HepG2 (cell line): ENCODE data around the gene DLL4. TPM values are rescaled to one million over a fixed set of nuclear protein-coding genes. Genes with fewer than 3 reads are reported as not detected.

Source experiments
- CBX2 ChIP-seq, 2 experiments: fragments of 200-600 bp in 1 of 2; sonication (generic); formaldehyde crosslinking in 1 of 2; IDR thresholded peaks; 2 replicates each; pipeline versions ENCODE4 v1.7.0 to v1.8.1; 2018 to 2022; ENCODE audit warnings: low read depth in 2 of 2, low read length in 1 of 2, mild to moderate bottlenecking in 1 of 2, missing genetic modification reagents in 1 of 2
- CEBPG ChIP-seq: IDR thresholded peaks from 2 replicates; pipeline ENCODE4 v1.6.1; 2016
- DPF2 ChIP-seq: sonication (generic); formaldehyde crosslinking; IDR thresholded peaks from 2 replicates; pipeline ENCODE4 v1.4.0; 2020; ENCODE audit warnings: mild to moderate bottlenecking, low read depth, missing genetic modification reagents, borderline replicate concordance
- FIP1L1 ChIP-seq: fragments of 200-400 bp; formaldehyde crosslinking; IDR thresholded peaks from 2 replicates; pipeline ENCODE4 v1.6.1; 2018; ENCODE audit warnings: low read depth, mild to moderate bottlenecking, low read length, moderate library complexity, borderline replicate concordance; ENCODE audit not compliant: insufficient read depth
- JARID2 ChIP-seq: sonication (generic); formaldehyde crosslinking; IDR thresholded peaks from 2 replicates; pipeline ENCODE4 v1.8.1; 2023; ENCODE audit warnings: missing genetic modification reagents, inconsistent platforms; ENCODE audit not compliant: insufficient replicate concordance
- KLF6 ChIP-seq: IDR thresholded peaks from 2 replicates; pipeline ENCODE4 v1.8.0; 2016; ENCODE audit warnings: missing biosample characterization, missing genetic modification reagents
- RNF2 ChIP-seq: fragments of 450-650 bp; conservative IDR thresholded peaks from 2 replicates; pipeline ENCODE4 v1.6.1; 2016; ENCODE audit warnings: low read depth
- SMAD1 ChIP-seq: sonication (generic); formaldehyde crosslinking; IDR thresholded peaks from 2 replicates; pipeline ENCODE4 v1.4.0; 2020; ENCODE audit warnings: missing genetic modification reagents, low read depth, mild to moderate bottlenecking, borderline replicate concordance
- TSC22D2 ChIP-seq: sonication (generic); formaldehyde crosslinking; IDR thresholded peaks from 2 replicates; pipeline ENCODE4 v1.5.1; 2020; ENCODE audit warnings: missing genetic modification reagents, mild to moderate bottlenecking, borderline replicate concordance
- ZBTB8A ChIP-seq: sonication (generic); formaldehyde crosslinking; IDR thresholded peaks from 2 replicates; pipeline ENCODE4 v1.4.0; 2020; ENCODE audit warnings: mild to moderate bottlenecking, low read depth, missing genetic modification reagents, borderline replicate concordance
- ZNF367 ChIP-seq: sonication (generic); formaldehyde crosslinking; IDR thresholded peaks from 2 replicates; pipeline ENCODE4 v1.4.0; 2020; ENCODE audit warnings: missing genetic modification reagents, borderline replicate concordance
- ZNF792 ChIP-seq: IDR thresholded peaks from 2 replicates; pipeline ENCODE4 v1.6.1; 2016
- ZNF816 ChIP-seq: sonication (generic); formaldehyde crosslinking; IDR thresholded peaks from 2 replicates; pipeline ENCODE4 v1.8.0; 2022; ENCODE audit warnings: missing genetic modification reagents, mild to moderate bottlenecking, borderline replicate concordance
- ZNF891 ChIP-seq: sonication (generic); formaldehyde crosslinking; IDR thresholded peaks from 2 replicates; pipeline ENCODE4 v1.5.0; 2020; ENCODE audit warnings: mild to moderate bottlenecking, missing genetic modification reagents
- polyA plus RNA-seq, 8 experiments: library from polyadenylated mRNA; depleted of rRNA in 3 of 8; stranded (reverse) in 7 of 8; unstranded in 1 of 8; fragments of >200 nt; fragmentation: Illumina TruSeq in 4 of 8; extraction: Trizol in 4 of 8; gene quantifications; 2 replicates each; pipeline versions ENCODE4 v1.2.1 to v1.2.3, GENCODE V29; 2011 to 2016; ENCODE audit warnings: low read depth in 4 of 8, missing spikeins in 1 of 8, mixed read lengths in 1 of 8; ENCODE audit not compliant: insufficient read depth in 1 of 8
- total RNA-seq, 5 experiments: library from RNA; depleted of rRNA; stranded (reverse); fragments of >200 nt; fragmentation: Illumina TruSeq; extraction: Trizol; gene quantifications; 2 replicates each; pipeline ENCODE4 v1.2.3, GENCODE V29; 2016; ENCODE audit warnings: low read depth in 1 of 5
- TF ChIP-seq, protein P1 (sequence below): sonication (generic); formaldehyde crosslinking; IDR thresholded peaks from 2 replicates; pipeline ENCODE4 v1.5.0; 2020; ENCODE audit warnings: missing genetic modification reagents
- TF ChIP-seq, protein P2 (sequence below): IDR thresholded peaks from 2 replicates; pipeline ENCODE4 v1.6.1; 2016
- TF ChIP-seq, protein P3 (sequence below): sonication (generic); formaldehyde crosslinking; IDR thresholded peaks from 2 replicates; pipeline ENCODE4 v1.8.0; 2022; ENCODE audit warnings: mild to moderate bottlenecking, missing genetic modification reagents, moderate library complexity
- TF ChIP-seq, protein P4 (sequence below): sonication (generic); formaldehyde crosslinking; IDR thresholded peaks from 2 replicates; pipeline ENCODE4 v1.8.0; 2022; ENCODE audit warnings: missing genetic modification reagents, low read depth, mild to moderate bottlenecking, borderline replicate concordance
- TF ChIP-seq, protein P5 (sequence below): sonication (generic); formaldehyde crosslinking; IDR thresholded peaks from 2 replicates; pipeline ENCODE4 v1.4.0; 2020; ENCODE audit warnings: missing genetic modification reagents, borderline replicate concordance
- TF ChIP-seq, protein P6 (sequence below): sonication (generic); formaldehyde crosslinking; IDR thresholded peaks from 2 replicates; pipeline ENCODE4 v1.5.0; 2020; ENCODE audit warnings: missing genetic modification reagents

Gene DLL4
- total and polyA plus RNA-seq, 2 of the 13 experiments (the other 11 are each of a cell fraction or from before 2014, with no cell fraction given): 0.20 to 0.25 TPM

DNA sequence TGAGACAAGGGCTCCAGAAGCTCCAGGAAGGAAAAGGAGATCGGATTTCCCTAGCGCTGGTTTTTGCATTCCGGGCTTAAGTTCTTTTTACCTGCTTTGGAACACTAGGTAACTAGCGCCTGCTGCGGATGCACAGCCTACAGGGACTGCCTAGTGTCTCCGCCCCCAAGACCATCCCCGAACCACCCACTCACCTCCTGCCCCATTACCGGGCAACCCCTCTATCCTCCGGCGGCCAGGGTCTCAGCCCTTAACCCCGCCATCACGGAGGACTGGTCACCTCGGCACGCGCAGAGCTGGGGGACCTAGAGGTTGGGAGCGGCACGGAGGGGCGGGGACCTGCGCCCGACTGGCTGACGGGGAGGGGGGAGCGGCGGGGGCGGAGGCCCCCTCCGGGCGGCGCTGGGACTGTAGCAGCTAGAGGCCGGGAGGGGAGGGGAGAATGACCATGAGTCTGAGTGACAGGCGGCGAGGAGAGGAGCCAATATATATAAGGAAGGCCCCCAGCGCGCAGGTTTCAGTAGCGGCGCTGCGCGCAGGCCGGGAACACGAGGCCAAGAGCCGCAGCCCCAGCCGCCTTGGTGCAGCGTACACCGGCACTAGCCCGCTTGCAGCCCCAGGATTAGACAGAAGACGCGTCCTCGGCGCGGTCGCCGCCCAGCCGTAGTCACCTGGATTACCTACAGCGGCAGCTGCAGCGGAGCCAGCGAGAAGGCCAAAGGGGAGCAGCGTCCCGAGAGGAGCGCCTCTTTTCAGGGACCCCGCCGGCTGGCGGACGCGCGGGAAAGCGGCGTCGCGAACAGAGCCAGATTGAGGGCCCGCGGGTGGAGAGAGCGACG is at the start of gene DLL4 (continued):
- TF ChIP-seq, protein P1, sequence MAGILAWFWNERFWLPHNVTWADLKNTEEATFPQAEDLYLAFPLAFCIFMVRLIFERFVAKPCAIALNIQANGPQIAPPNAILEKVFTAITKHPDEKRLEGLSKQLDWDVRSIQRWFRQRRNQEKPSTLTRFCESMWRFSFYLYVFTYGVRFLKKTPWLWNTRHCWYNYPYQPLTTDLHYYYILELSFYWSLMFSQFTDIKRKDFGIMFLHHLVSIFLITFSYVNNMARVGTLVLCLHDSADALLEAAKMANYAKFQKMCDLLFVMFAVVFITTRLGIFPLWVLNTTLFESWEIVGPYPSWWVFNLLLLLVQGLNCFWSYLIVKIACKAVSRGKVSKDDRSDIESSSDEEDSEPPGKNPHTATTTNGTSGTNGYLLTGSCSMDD (CRISPR knock-in tag): no peak
- TF ChIP-seq ZBTB8A (CRISPR knock-in tag): no peak
- peak; percentile 18; the same call in 1 of the 2 replicates for TF ChIP-seq ZNF792 (CRISPR knock-in tag)
- TF ChIP-seq CEBPG (CRISPR knock-in tag): no peak
- TF ChIP-seq, protein P2, sequence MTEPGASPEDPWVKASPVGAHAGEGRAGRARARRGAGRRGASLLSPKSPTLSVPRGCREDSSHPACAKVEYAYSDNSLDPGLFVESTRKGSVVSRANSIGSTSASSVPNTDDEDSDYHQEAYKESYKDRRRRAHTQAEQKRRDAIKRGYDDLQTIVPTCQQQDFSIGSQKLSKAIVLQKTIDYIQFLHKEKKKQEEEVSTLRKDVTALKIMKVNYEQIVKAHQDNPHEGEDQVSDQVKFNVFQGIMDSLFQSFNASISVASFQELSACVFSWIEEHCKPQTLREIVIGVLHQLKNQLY: no peak
- TF ChIP-seq, protein P3, sequence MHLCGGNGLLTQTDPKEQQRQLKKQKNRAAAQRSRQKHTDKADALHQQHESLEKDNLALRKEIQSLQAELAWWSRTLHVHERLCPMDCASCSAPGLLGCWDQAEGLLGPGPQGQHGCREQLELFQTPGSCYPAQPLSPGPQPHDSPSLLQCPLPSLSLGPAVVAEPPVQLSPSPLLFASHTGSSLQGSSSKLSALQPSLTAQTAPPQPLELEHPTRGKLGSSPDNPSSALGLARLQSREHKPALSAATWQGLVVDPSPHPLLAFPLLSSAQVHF (CRISPR knock-in tag): no peak
- TF ChIP-seq KLF6: no peak
- TF ChIP-seq CBX2 (IDR thresholded peaks at IDR 0.05; ENCODE audit: low read depth, low read length): no peak
- no peak for TF ChIP-seq CBX2 (CRISPR knock-in tag; IDR thresholded peaks at IDR 0.05; ENCODE audit: low read depth)
- TF ChIP-seq ZNF367 (CRISPR knock-in tag): no peak
- peak; percentile 42; the same call in 1 of the 2 replicates for TF ChIP-seq RNF2
- no peak for TF ChIP-seq ZNF816 (CRISPR knock-in tag)
- TF ChIP-seq, protein P4, sequence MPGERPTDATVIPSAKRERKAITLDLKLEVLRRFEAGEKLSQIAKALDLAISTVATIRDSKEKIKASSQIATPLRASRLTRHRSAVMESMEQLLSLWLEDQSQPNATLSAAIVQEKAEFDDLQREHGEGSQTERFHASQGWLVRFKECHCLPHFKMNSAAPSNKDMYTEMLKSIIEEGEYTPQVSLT (CRISPR knock-in tag): peak; percentile 54; the same call in 1 of the 2 replicates
- TF ChIP-seq SMAD1 (CRISPR knock-in tag): no peak
- TF ChIP-seq ZNF891 (CRISPR knock-in tag): no peak; the same call in 1 of the 2 replicates
- TF ChIP-seq TSC22D2 (CRISPR knock-in tag): no peak
- no peak for TF ChIP-seq JARID2 (CRISPR knock-in tag)
- no peak for TF ChIP-seq DPF2 (CRISPR knock-in tag)
- TF ChIP-seq, protein P5, sequence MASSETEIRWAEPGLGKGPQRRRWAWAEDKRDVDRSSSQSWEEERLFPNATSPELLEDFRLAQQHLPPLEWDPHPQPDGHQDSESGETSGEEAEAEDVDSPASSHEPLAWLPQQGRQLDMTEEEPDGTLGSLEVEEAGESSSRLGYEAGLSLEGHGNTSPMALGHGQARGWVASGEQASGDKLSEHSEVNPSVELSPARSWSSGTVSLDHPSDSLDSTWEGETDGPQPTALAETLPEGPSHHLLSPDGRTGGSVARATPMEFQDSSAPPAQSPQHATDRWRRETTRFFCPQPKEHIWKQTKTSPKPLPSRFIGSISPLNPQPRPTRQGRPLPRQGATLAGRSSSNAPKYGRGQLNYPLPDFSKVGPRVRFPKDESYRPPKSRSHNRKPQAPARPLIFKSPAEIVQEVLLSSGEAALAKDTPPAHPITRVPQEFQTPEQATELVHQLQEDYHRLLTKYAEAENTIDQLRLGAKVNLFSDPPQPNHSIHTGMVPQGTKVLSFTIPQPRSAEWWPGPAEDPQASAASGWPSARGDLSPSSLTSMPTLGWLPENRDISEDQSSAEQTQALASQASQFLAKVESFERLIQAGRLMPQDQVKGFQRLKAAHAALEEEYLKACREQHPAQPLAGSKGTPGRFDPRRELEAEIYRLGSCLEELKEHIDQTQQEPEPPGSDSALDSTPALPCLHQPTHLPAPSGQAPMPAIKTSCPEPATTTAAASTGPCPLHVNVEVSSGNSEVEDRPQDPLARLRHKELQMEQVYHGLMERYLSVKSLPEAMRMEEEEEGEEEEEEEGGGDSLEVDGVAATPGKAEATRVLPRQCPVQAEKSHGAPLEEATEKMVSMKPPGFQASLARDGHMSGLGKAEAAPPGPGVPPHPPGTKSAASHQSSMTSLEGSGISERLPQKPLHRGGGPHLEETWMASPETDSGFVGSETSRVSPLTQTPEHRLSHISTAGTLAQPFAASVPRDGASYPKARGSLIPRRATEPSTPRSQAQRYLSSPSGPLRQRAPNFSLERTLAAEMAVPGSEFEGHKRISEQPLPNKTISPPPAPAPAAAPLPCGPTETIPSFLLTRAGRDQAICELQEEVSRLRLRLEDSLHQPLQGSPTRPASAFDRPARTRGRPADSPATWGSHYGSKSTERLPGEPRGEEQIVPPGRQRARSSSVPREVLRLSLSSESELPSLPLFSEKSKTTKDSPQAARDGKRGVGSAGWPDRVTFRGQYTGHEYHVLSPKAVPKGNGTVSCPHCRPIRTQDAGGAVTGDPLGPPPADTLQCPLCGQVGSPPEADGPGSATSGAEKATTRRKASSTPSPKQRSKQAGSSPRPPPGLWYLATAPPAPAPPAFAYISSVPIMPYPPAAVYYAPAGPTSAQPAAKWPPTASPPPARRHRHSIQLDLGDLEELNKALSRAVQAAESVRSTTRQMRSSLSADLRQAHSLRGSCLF (CRISPR knock-in tag): no peak
- TF ChIP-seq, protein P6, sequence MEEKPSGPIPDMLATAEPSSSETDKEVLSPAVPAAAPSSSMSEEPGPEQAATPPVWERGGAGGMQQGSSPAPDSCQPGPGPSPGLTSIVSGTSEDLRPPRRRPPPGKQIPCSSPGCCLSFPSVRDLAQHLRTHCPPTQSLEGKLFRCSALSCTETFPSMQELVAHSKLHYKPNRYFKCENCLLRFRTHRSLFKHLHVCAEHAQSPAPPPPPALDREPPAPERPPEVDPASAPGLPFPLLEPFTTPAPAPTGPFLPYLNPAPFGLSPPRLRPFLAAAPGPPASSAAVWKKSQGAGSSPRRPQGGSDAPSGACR (CRISPR knock-in tag): 0 out of 2 replicates have a peak, but pooled peaks have one; percentile 19
- TF ChIP-seq FIP1L1: no peak
